ENCODE results near the gene BCLAF3.

The BCLAF3 gene

DNA sequence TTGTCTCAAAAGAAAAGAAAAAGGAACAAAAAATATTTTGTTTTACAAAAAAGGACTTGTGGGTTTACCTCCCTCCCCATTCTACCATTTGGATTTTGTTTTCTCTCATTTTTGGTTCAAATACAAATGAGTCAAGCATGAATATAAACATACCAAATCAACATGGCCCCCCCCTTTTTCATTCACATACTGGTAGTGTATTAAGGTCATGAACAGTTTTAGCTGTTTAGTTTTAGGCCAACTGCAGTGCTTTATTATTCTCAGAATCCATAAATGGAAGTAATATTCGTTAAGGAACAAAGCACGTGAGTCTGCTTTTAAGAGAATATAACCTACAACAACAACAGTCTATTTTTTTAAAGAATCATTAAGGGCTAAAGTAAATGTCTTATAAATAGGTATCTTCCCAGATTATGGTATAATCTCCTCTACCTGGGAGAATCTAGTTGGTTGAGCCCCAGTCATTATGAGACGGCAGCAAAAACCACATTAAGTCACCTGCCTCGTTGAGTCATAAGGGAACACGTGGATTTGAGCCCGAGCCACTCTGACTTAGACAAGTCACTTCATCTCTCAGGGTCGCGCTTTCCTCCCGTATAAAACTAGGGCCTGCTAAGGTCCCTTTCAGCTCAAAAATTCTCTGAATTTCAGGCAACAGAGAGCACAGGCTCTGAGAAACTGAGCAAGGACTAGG lies 26.7 kb downstream of the BCLAF3 start:
- peak; percentile 45 to 49 for DNase-seq

DNA sequence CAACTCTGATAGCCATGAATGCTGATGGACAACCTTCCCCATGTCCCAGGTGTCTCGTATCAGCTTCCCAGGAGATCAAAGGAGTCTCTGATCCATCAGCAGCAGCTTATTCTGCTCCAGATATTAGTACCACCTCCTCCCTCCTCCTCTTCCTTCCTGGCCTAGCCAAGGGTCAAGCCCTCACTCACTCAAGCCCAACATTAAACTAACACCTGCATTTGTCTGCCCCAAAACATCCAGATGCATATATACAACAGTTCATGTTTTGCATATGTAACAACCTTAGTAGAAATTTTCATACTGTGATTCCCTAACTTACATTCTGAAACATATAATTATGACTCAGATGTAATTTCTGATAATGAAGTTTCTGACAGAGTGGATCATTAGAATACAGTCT lies 29.9 kb downstream of the BCLAF3 start:
- no peak for DNase-seq

DNA sequence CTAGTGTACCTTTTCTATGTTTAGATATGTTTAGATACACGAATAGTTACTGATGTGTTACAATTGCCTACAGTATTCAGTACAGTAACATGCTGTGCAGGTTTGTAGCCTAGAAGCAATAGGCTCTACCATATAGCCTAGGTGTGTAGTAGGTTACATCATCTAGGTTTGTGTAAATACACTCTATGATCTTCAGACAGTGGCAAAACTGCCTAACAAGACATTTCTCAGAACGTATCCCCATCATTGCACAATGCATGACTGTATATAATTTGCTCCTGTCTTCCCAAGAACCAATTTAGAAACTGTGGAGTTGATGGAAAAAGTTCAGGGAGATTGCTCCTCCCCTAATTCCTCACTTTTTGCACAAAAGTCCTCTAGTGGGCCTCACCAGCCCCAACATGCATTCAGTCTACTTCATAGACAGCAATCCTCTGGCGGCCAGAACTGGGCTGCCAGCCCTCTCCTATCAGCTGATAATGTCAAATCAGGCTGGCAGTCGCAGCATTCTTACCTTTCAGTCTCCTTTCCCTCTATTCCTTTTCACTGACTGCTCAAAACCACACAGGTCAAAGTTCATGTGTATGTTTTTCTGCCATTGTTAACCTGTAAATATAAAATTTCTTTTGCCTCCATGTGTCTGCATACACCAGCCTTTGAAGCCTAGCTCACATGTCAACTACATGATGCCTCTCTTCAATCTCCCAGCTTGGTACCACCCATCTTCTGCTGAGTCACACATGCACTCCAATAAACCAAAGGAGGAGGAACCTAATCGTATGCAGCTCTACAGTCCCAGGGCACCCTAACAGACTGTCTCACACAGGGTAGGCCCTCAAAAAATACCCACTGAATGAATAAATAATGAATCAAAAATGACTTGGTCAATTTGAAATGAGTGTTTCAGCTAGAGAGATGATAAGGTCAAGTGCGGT lies 32.0 kb downstream of the BCLAF3 start:
- no peak for DNase-seq

DNA sequence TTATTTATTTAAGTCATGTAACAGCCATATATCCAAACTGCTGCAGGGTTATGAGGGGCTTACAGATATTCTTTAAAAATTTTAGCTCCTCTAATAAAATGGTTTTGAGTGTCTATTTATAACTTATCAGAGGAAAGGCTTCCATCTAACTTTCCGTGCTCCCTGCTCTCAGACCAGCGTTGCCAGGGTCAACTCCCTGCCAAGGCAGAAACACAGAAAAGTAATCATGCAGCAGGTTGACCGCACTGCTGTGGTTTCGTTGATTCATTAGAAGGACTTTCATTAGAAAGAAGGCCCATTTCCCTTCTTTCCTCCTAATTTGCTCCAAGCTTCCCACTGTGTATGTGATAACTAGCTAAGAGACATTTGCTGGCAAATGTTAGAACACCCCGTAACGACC lies 33.9 kb downstream of the BCLAF3 start:
- no peak for DNase-seq

DNA sequence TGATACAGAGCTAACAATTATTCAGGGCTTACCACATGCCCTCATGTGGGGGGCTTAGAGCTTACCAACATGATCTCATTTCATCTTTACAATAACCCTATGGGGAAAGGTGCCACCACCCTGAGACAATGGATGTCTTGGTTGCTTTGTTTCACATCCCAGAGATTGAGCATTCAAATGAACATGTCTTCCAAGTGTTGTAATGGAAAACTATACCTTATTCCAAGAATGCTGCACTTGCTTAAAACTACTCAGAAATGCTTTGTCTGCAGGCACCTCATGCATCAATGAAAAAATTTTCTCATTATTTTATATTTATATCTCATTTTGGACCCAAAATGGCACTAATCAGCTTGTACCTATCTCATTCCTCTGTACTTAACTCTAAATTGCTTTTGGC lies 34.6 kb downstream of the BCLAF3 start:
- DNase-seq = no peak

DNA sequence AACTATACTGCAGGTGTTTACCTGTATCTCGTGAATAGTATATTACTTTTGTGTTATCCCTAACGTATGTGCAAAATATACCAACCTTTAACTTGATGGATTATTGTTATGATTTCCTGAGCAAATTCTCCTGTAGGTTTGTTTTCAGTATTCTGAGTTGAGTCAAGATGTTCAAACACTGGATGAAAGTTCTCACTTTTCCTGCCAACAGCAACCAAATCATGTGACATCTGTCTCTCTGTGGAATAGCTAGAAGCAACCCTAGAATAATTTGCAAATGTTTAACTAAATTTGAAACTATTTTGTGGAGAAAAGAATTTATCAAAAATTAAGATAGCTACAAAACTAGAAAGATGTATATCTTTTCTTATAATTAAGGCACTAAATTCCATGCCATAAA lies 35.6 kb downstream of the BCLAF3 start:
- DNase-seq = no peak

DNA sequence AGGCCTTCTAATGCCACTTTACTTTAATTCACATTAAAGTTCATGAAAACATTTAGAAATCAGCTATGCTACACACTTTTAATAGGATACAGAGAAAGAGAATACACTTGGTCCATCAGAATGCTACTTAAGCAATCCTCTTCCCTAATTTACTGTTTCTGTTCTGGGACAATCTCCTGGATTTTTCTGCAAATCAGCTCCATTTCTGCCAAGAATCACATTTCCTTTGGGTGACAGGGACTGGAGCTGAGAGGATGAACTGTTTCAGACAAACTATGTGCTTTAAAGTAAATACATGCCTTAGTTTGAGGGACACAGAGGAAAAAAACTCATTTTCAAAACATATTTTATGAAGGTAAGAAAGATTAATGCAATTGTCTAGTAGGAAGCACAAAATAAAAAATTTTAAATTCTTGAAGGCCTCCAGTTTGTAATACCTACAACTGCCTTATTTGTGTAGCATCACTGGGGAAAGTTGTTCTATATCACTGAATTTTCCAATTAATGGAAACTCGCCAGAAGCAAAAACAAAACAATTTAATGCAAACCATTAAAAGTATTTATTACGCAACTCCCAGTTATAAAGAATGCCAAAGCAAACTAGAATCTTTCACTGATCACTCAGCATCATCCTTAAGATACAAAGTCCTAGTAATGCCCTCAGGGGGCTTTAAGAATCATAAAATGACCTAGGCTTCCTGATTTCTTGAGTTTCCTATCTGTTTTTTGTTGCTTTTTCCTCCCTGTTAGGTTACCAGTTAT lies 36.3 kb downstream of the BCLAF3 start:
- no peak for DNase-seq

DNA sequence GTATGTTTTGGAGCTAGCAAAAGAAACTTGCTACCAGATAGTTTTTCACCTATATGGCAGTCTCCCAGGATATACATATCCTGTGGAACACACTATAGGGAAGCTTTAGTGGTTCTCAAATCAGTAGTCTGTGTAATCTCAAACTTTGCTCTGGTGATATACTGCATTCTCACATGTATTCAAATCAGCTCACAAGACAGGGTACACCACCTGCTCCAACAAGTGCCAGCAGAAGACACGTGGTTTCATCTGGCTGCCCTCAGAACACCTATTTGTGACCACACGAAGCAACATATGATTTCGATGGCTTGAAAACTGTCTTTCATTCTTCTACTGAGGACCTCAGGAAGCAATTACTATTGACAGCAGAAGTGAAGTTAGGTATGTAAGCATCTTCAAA lies 37.7 kb downstream of the BCLAF3 start:
- no peak for DNase-seq

DNA sequence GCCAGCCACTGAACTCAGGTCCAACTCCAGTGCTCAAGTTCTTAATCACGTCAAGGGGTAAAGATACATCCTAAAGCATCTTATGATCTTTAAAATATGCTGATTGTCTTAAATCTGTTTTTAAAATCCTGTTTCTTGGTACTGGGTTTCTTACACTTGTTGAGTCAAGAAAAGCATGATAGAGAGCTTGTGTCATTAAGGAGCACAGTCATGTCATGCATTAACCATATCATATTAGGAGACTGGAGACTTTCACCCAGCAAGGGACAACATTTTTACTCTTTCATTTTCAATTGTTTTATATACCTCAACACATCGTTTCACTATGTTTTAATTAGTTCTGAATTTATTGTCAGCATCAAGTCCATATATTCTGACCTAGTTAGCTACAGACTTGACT lies 41.5 kb downstream of the BCLAF3 start:
- DNase-seq = no peak

DNA sequence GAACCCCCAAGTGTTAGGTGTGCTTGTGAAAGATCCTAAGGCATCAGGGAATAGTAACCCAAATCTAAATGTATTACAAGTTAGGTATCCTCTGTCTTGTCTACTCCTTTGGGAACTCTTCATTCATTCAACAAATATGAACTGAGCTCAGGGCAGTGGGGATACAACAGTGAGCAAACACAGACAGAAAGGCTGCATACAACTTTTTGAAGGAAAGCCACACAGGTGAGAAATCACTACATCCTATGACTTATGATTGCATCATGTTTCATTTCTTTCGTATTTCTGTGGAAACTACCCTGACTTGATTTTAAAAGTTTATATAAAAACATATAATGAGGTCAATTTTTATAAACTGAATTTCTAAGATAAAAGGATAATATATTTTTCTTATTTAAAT lies 43.2 kb downstream of the BCLAF3 start:
- DNase-seq = no peak

Measured in activated T-cell treated with anti-CD3 and anti-CD28 coated beads, Interleukin-2, amount 50 U/mL, for 48 hours (primary cell).